H1 (cell line): ENCODE measurements around the gene TNFSF12. TPM values are rescaled to one million over a fixed set of nuclear protein-coding genes. Genes with fewer than 3 reads are reported as not detected.

Experiments
- polyA plus RNA-seq, 7 experiments: library from polyadenylated mRNA; depleted of rRNA in 3 of 7; stranded (reverse) in 5 of 7; unstranded in 2 of 7; fragments of >200 nt in 5 of 7; fragments of 200-250 nt in 2 of 7; gene quantifications; 1 replicate in 5 of 7; 2 replicates in 1 of 7; 4 replicates in 1 of 7; pipeline versions ENCODE4 v1.2.1 to v1.2.3, GENCODE V29; 2011 to 2013; ENCODE audit warnings: missing spikeins in 2 of 7, mixed read lengths in 2 of 7
- total RNA-seq: library from RNA; stranded (reverse); fragmentation: NEBNext Ultra II Directional; extraction: Animal tissue kit (Norgen Biotek cat#: 25700); gene quantifications from 2 replicates; pipeline ENCODE4 v1.2.1, GENCODE V29; 2021
- TF ChIP-seq, protein P1 (sequence below): IDR thresholded peaks from 2 replicates; pipeline ENCODE4 v1.6.1; 2011; ENCODE audit warnings: low read length, improper control_type of control experiment

Gene TNFSF12
- total and polyA plus RNA-seq, 2 of the 8 experiments (the other 6 are each of a cell fraction or from before 2014, with no cell fraction given), result 7.2 to 9.6 TPM

DNA sequence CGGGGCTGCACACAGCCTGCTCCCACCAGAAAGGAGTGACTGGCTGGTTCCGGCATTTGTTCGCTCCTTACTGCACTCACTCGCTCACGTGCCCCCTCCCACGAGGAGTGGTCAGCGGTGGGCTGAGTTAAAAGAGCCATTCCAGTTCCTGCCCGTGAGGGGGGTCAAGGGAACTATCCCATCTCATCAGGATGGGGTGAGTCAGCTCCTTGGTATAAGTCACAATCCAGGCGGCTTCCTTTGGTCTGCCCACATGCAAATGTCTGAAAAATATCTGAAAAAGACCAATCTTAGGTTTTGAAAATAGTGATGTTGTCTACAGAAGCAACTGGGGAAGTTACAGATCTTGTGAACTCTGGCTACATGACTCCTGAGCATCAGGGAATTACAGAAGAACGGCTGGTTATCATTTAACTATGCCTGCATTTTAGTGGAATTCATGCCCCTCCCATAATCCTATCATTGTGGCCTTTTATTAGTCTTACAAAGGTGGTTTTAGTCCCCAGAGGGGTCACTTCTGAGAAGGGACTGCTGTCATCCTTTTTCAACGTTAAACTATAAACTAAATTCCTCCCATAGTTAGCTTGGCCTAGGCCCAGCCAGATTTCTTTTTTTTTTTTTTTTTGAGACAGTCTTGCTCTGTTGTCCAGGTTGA, 9.8 kb upstream of the TNFSF12 start (continued):
- TF ChIP-seq, protein P1, sequence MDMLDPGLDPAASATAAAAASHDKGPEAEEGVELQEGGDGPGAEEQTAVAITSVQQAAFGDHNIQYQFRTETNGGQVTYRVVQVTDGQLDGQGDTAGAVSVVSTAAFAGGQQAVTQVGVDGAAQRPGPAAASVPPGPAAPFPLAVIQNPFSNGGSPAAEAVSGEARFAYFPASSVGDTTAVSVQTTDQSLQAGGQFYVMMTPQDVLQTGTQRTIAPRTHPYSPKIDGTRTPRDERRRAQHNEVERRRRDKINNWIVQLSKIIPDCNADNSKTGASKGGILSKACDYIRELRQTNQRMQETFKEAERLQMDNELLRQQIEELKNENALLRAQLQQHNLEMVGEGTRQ, result no peak
